Kidney epithelial cell (primary cell): Measurements from ENCODE around the gene MARCHF6. TPM values are rescaled to one million over a fixed set of nuclear protein-coding genes. Genes with fewer than 3 reads are reported as not detected.

Experiments
- DNase-seq: peaks from one replicate; pipeline ENCODE4 v3.0.0-alpha.2; 2010; ENCODE audit warnings: low read depth
- H3K27me3 ChIP-seq: 2 replicates; pipeline ENCODE4 v1.6.0; 2011; ENCODE audit warnings: low read length; ENCODE audit not compliant: control insufficient read depth, insufficient read depth
- H3K36me3 ChIP-seq: 2 replicates; pipeline ENCODE4 v1.5.1; 2011; ENCODE audit warnings: low read length; ENCODE audit not compliant: control insufficient read depth, insufficient read depth
- H3K4me3 ChIP-seq: 2 replicates; pipeline ENCODE4 v1.5.1; 2011; ENCODE audit warnings: low read depth, mild to moderate bottlenecking, control low read depth, low read length
- CTCF ChIP-seq: IDR thresholded peaks from 2 replicates; pipeline ENCODE4 v1.5.1; 2011; ENCODE audit warnings: mild to moderate bottlenecking, moderate library complexity, low read length, control low read depth, inconsistent platforms; ENCODE audit not compliant: insufficient read depth, poor library complexity, severe bottlenecking
- total RNA-seq: library from RNA; depleted of rRNA; stranded (reverse); fragments of >200 nt; gene quantifications from 2 replicates; pipeline ENCODE4 v1.2.3, GENCODE V29; 2015

The MARCHF6 gene
- total RNA-seq, 1 donor from 2014 or later = 47.1 TPM

GRCh38 chr5:10393491-10393890, 40.0 kb downstream of the MARCHF6 start:
- TF ChIP-seq CTCF = no peak
- Histone ChIP-seq H3K4me3 (no peak overlapping the region), H3K27me3 (no peaks in the 10 kb centered on the region), H3K36me3 (no peaks in the 10 kb centered on the region)
- no peak for DNase-seq

- no peak for TF ChIP-seq CTCF
- no peaks in the 10 kb centered on the region for H3K27me3 ChIP-seq
- H3K4me3 ChIP-seq = no peak overlapping the region
- no peak for DNase-seq
- no peaks in the 10 kb centered on the region for H3K36me3 ChIP-seq
Measured at GRCh38 chr5:10396552-10396951, 43.1 kb downstream of the MARCHF6 start.

GRCh38 chr5:10399839-10400238, 46.3 kb downstream of the MARCHF6 start:
- no peaks in the 10 kb centered on the region for H3K27me3 ChIP-seq
- no peaks in the 10 kb centered on the region for H3K36me3 ChIP-seq

GRCh38 chr5:10400411-10400810, 46.9 kb downstream of the MARCHF6 start:
- TF ChIP-seq CTCF = no peak
- Histone ChIP-seq H3K27me3 (no peaks in the 10 kb centered on the region), H3K36me3 (no peaks in the 10 kb centered on the region), H3K4me3 (no peak overlapping the region)
- DNase-seq = no peak

More at GRCh38 chr5:10399839-10400238, 46.3 kb downstream of the MARCHF6 start:
- no peak for DNase-seq
- no peak overlapping the region for H3K4me3 ChIP-seq
- TF ChIP-seq CTCF = no peak

GRCh38 chr5:10400831-10401230, 47.3 kb downstream of the MARCHF6 start:
- no peak for DNase-seq
- Histone ChIP-seq H3K4me3 (no peak overlapping the region), H3K27me3 (no peaks in the 10 kb centered on the region), H3K36me3 (no peaks in the 10 kb centered on the region)
- no peak for TF ChIP-seq CTCF

GRCh38 chr5:10401498-10401897, 48.0 kb downstream of the MARCHF6 start:
- Histone ChIP-seq H3K27me3 (no peaks in the 10 kb centered on the region), H3K4me3 (no peak overlapping the region), H3K36me3 (no peaks in the 10 kb centered on the region)
- no peak for DNase-seq
- no peak for TF ChIP-seq CTCF
